Stimulated activated CD8-positive, alpha-beta memory T cell treated with anti-CD3 and anti-CD28 coated beads, Interleukin-15, amount 100 ng/mL, for 48 hours (primary cell): Measurements from ENCODE around the gene TLE4.
A peak's percentile ranks its signal among the peaks of the same experiment; 100 is the strongest.

Source experiments
- DNase-seq, 2 donors: peaks; one replicate each; pipeline ENCODE4 v3.0.0-alpha.2; 2020; ENCODE audit warnings: low read depth in 2 of 2

The TLE4 gene

GRCh38 chr9:79664375-79664831, 92.6 kb downstream of the TLE4 start:
- no peak for DNase-seq

- DNase-seq: no peak
Observed at GRCh38 chr9:79665369-79665768, 93.6 kb downstream of the TLE4 start.

- DNase-seq: no peak
Observed at GRCh38 chr9:79665931-79666330, 94.2 kb downstream of the TLE4 start.

DNA sequence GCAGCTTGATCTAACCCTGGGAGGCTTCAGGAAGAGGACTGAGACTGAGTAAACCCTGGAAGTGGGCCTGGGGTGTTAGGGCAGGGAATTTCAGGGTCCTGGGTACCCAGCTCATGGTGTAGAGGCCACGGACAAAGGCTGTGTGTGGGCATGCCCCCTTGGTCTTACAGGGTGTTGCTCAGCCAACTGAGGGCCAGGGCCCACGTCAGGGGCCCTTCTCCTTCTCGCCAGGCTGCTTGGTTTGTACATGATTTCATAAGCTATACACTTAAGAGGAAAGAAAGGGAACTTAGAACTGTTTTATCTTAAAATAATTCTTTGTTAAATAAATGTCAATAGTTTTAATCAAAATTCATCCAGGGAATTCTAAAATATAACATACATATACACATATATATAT, 95.4 kb downstream of the TLE4 start:
- no peak for DNase-seq

DNA sequence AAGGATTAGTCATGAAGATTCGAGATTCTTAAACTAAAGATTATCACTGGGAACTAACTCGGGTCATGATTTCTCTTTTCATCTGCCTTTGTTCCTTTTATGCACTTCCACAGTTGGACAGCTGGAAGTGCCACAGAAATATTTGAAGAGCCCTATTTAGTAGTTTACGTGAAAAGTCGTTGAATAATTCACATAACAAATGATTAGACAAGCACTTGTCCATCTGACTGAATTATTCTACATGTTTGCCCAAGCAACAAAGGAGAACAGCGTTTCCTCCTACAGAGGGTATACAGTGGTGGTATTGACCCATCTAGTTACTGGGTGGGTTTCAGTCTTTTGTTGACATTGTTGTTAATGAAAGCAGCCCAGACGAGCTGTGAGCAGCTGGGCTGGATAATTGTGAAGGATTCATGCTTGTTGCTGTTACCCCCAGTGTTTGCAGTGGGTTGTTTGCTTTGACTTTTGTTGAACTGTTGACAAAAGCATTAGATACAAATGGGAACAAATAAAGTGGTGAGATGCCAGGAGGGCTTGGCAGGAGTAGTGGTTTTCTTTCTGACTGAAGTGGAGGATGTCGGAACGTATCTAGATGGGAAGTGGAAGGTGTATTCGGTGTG, 96.2 kb downstream of the TLE4 start:
- DNase-seq: no peak

- DNase-seq: no peak
Observed at GRCh38 chr9:79668956-79669355, 97.2 kb downstream of the TLE4 start.

- DNase-seq: no peak
Observed at GRCh38 chr9:79670269-79670961, 98.7 kb downstream of the TLE4 start.

GRCh38 chr9:79671558-79671957, 99.8 kb downstream of the TLE4 start:
- DNase-seq: no peak

GRCh38 chr9:79672236-79672635, 100.5 kb downstream of the TLE4 start:
- no peak for DNase-seq

DNA sequence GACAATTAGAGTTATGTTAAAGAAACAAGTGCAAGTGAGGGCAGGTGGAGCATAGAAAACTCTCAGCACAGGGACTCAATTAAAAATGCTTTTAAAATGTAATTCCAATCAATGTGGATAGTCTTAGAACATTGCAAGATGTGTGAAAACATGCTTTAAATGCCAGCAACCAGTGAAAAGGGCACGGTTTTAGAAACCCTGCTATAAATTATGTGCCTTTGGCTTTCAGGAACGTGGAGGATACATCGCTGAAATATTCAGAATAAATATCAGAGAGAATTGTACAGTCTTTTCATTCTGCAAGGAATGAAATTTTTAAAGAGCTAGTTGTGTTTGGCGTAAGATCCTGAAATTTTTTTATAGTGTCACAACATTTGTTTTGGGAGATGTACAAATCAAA, 101.1 kb downstream of the TLE4 start:
- no peak for DNase-seq

GRCh38 chr9:79673614-79674013, 101.8 kb downstream of the TLE4 start:
- no peak for DNase-seq

DNA sequence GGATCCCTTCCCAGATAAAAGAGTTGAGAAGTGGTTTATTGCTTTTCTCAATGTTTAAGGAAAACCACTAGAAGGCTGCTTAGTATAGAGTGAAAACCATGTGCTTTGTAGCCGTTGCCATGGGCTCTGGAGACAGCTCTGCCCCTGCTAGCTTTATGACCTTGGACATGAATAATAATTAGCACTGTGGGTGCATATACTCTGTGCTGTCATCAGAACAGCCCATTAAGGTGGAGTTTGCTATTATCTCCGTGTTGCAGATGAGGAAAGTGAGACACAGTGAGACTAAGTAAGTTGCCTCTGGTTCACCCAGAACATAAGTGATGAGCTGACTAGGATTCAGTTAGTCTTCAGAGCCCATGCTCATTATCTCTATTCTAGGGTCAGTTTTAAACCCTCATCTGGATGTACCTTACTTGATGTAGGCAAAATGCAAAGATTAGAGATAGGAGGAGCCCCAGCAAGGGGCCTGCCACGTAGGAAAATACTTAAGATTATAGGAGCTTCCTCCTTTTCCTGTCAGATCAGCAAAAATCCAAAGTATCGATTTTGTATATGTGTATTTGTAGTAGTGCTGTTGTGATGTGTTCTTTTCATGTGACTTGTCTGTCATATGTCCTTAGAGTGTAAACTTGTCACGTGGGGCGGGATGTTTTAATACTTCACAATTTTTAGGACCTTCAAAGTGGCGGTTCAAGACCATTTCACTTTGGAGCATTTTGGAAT, 102.5 kb downstream of the TLE4 start:
- DNase-seq: no peak

DNA sequence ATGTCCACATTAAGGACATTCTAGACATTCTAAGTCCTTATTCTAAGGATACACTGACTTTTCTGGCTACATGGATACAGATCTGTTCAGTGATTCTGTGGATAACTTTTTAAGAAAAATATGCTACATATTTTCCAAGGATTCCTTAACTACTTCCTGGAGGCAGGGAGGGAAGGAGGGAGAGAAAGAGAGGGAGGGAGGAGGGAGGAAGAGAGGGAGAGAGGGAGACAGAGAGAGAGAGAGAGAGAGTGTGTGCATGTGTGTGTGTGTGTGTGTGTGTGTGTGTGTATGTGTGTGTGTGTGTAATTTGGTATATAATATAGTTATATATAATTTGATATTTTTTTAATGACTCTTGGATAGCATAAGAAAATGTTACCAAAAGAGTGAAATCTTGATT, 109.8 kb downstream of the TLE4 start:
- no peak for DNase-seq

DNA sequence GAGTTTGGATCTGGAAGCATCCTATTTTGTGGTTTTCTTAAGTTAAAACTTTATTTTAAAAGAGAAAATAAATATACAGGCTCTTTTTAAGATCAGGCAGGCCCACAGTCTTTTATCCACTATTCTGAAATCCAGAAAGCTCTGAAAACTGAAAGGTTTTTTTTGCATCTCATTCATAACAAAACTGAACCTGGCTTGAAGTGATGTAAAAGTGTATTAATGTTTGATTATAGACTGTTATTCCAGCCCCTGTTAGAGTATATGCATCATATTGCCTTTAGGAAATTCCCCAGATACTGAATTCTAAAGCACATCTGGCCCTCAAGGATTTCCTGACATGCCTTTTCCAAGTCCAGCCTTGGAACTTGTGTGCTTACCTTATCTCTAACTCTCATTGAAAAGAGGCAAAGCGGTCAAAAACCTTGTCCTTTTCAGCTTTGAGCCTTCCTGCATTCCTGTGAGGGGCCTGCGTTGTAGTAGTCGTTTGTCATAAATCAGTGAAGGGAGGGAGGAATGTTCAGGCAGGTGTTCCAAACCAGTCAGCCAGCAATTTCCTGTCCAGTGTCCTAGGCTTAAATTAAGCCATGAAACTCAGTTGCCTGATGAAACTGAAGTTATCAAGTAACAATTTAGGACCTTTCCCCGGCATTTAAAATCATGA, 110.4 kb downstream of the TLE4 start:
- DNase-seq: no peak

- no peak for DNase-seq
Observed at GRCh38 chr9:79684059-79684458, 112.3 kb downstream of the TLE4 start.

- DNase-seq: no peak
Observed at GRCh38 chr9:79684711-79685575, 113.2 kb downstream of the TLE4 start.

- DNase-seq: no peak
Observed at GRCh38 chr9:79685577-79685976, 113.8 kb downstream of the TLE4 start.

DNA sequence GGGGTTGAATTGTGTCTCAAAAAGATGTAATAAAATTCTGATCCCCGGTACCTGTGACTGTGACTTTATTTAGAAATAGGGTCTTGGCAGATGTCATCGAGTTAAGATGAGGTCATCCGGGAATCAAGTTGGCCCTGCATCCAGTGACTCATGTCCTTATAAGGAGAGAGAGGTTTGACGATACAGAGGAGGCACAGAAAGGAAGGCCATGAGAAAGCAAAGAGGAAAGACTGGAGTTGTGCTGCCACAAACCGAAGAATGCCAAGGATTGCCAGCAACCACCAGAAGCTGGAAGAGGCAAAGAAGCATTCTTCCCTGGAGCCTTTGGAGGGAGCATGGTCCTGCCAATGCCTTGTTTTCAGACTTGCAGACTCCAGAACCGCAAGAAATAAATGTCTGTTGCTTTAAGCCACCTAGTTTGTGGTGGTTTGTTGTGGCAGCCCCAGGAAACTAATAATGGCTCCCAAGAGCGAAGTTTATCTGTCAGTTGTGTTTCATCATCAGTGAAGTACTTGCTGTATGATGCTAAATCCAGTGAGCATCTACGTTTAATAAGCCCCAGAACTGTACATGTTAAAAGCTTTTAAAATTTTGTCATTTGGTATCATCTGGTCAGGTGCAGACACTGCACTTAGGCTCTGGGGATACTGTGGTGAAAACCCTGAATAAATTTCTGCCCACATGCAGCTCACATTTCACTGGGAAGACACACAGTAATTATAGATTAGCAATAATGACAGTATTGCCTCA, 114.8 kb downstream of the TLE4 start:
- no peak for DNase-seq

DNA sequence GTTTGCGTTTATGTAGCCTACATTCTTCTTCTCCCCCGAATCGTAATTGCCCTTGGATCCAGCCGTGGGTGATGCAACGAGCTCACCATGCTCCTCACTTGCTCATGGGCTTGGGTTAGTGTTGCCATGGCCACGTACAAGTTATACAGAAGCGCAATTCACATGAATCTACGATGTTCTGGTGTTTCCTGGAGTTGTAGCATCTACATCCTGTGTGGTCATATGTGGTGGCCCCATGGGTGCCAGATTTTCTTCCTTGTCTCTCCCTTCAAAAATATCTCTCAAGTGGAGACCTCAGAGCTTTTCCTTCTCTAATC, 115.3 kb downstream of the TLE4 start:
- DNase-seq: peak; percentile 18 to 24

DNA sequence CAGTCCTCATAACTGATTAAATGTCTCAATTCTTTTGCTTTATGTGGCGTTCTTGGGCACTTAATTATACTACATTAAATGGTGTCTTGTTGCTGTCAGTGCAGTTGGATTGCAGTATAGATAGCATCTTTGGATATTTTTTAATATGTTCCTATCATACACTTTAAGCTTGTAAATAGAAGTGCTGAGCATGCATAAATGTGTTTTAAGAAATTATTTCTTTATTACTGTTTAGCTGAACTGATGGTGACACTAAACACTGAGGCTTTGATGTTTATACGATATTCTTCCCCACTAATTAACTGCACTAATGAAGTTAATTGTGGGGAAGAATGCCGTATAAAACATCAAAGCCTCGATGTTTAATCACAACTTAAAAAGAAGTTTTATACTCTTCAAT, 116.6 kb downstream of the TLE4 start:
- DNase-seq: no peak

DNA sequence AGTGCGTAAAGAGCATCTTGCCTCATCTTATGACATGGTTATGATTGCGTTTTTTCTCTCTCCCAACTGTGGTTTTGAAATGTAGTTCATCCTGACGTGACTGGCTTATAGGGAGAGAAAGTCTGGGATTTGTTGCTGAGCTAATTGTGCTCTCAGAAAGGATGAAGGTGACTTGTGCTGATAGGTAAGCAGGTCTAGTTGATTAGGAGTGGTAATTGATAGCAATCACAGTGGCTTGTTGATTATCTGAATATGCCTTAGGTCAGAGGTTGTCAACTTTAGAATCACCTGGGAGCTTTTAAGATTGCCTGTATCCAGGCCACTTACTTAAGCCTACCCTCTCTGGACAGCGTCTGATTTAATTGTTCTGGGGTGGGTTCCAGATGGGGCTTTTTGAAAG, 117.8 kb downstream of the TLE4 start:
- DNase-seq: no peak
